ACC112 (cell line): Measurements from ENCODE around the gene INPP5A.

Experiments
- H2AFZ ChIP-seq: fragments of 200-600 bp; sonication (generic); one replicate; pipeline ENCODE4 v1.6.0; 2017; ENCODE audit warnings: antibody characterized with exemption, low read length; ENCODE audit not compliant: unreplicated experiment
- H3K27ac ChIP-seq: fragments of 200-600 bp; sonication (generic); 2 replicates; pipeline ENCODE4 v1.5.1; 2014; ENCODE audit warnings: low read depth, mild to moderate bottlenecking, antibody characterized with exemption, low read length, moderate library complexity
- H3K27me3 ChIP-seq: fragments of 200-600 bp; sonication (generic); 2 replicates; pipeline ENCODE4 v1.6.1; 2014; ENCODE audit warnings: mild to moderate bottlenecking, antibody characterized with exemption, low read length, moderate library complexity, mixed read lengths; ENCODE audit not compliant: insufficient read depth
- H3K36me3 ChIP-seq: fragments of 200-600 bp; sonication (generic); 2 replicates; pipeline ENCODE4 v1.6.1; 2016; ENCODE audit warnings: mild to moderate bottlenecking, antibody characterized with exemption, low read length, moderate library complexity, mixed read lengths; ENCODE audit not compliant: insufficient read depth
- H3K4me1 ChIP-seq: fragments of 200-600 bp; sonication (generic); one replicate; pipeline ENCODE4 v1.6.1; 2016; ENCODE audit warnings: low read length, mixed read lengths; ENCODE audit not compliant: insufficient read depth, unreplicated experiment, control insufficient read depth
- H3K4me3 ChIP-seq: fragments of 200-600 bp; sonication (generic); 2 replicates; pipeline ENCODE4 v1.5.1; 2014; ENCODE audit warnings: mild to moderate bottlenecking, low read depth, low read length
- H3K79me2 ChIP-seq: fragments of 200-600 bp; sonication (generic); one replicate; pipeline ENCODE4 v1.6.0; 2016; ENCODE audit warnings: low read length; ENCODE audit not compliant: control insufficient read depth, unreplicated experiment, insufficient read depth

INPP5A gene

GRCh38 chr10:132582137-132582536, 44.5 kb downstream of the INPP5A start:
- H3K79me2 ChIP-seq: peaks cover 6% of the 10 kb centered on the region
- H2AFZ ChIP-seq: no peak overlapping the region
- H3K36me3 ChIP-seq: no peaks in the 10 kb centered on the region
- no peak overlapping the region for H3K4me3 ChIP-seq
- no peaks in the 10 kb centered on the region for H3K27me3 ChIP-seq
- H3K4me1 ChIP-seq: no peaks in the 10 kb centered on the region
- no peak overlapping the region for H3K27ac ChIP-seq

GRCh38 chr10:132582771-132583170, 45.2 kb downstream of the INPP5A start:
- H3K27me3 ChIP-seq: no peaks in the 10 kb centered on the region
- peaks cover 6% of the 10 kb centered on the region for H3K79me2 ChIP-seq
- H3K4me3 ChIP-seq: no peak overlapping the region
- no peak overlapping the region for H2AFZ ChIP-seq
- H3K27ac ChIP-seq: no peak overlapping the region
- no peaks in the 10 kb centered on the region for H3K36me3 ChIP-seq
- H3K4me1 ChIP-seq: no peaks in the 10 kb centered on the region

- Histone ChIP-seq H3K36me3 (no peaks in the 10 kb centered on the region), H3K27me3 (no peaks in the 10 kb centered on the region), H3K27ac (no peak overlapping the region), H3K4me3 (no peak overlapping the region), H3K79me2 (peaks cover 6% of the 10 kb centered on the region), H3K4me1 (peaks cover 5% of the 10 kb centered on the region), H2AFZ (no peak overlapping the region)
Measured at GRCh38 chr10:132583456-132583855, 45.9 kb downstream of the INPP5A start.

- Histone ChIP-seq H3K27me3 (no peaks in the 10 kb centered on the region), H3K4me1 (peaks cover 9% of the 10 kb centered on the region)
Measured at GRCh38 chr10:132584081-132584480, 46.5 kb downstream of the INPP5A start.

DNA sequence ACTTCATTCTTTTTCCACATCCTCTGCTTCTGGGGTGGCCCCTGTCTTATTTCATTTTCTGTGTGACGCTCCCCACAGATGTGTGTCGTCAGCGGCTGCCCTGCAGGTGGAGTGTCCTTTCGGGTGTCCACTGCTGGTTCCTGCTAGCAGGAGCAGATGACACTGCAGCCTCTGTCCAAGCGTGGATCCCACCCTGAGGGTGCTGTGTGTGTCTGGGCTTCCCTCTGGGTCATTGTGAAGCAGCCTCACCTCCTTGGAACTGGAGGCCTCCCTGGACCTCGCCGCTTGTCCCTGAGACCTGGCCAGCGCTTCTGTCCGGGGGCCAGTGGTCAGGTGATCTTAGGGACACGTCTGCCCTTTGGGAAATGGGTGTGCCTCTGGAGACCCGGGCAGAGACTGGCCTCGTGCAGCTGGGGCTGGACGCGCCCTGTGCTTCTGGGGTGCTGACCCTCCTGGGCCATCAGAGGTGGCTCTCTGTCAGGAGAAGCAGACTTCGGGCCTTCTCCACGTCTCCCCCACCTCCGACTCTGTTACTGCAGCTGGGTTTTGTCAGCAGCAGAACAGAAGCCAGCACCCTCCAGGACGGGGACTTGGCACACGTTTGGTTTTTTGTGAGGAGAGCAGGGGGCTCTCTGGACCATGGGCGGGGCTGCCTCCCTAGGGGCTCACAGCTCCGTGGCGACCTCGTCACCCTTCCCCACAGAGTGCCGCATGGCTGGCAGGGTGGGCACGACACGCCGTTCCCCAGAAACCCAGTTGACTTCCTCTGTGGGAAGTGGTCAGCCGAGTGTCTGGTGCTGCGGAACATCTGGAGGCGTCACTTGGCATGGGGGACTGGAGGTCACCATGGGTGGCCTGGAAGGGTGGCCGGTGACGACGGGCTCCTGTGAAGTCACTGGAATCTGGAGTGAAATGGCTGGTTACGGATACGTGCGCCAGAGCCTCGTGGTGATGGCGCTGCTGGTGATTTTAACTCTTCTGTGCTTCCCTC, 48.4 kb downstream of the INPP5A start:
- no peak overlapping the region for H3K27ac ChIP-seq
- H3K4me3 ChIP-seq: no peak overlapping the region
- peaks cover 17% of the 10 kb centered on the region for H3K4me1 ChIP-seq
- peaks cover 13% of the 10 kb centered on the region for H3K79me2 ChIP-seq
- H2AFZ ChIP-seq: no peak overlapping the region
- no peaks in the 10 kb centered on the region for H3K27me3 ChIP-seq
- no peaks in the 10 kb centered on the region for H3K36me3 ChIP-seq

More at GRCh38 chr10:132584081-132584480, 46.5 kb downstream of the INPP5A start:
- H3K79me2 ChIP-seq: peaks cover 6% of the 10 kb centered on the region
- H3K4me3 ChIP-seq: no peak overlapping the region
- H2AFZ ChIP-seq: no peak overlapping the region
- H3K36me3 ChIP-seq: no peaks in the 10 kb centered on the region
- H3K27ac ChIP-seq: no peak overlapping the region

DNA sequence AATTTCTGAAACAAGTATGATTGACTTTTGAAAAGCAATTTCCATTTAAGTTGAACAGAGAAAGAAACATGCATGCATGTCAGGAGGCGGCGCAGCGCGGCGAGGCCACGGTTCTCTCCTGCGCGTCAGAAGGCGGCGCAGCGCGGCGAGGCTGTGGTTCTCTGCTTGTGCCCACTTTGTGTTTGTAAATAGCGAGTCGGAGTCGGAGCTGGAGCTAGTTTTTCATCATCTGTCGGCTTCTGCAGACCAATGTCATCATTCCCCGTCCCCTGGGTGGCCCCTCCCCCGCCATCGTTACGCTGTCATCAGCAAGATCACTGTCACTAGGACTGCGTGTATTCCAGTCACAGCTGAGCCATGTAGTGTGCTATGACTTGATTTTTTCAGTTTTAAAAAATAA, 49.2 kb downstream of the INPP5A start:
- Histone ChIP-seq H3K27me3 (no peaks in the 10 kb centered on the region), H3K4me3 (no peak overlapping the region), H3K79me2 (peaks cover 17% of the 10 kb centered on the region), H3K4me1 (peaks cover 22% of the 10 kb centered on the region), H2AFZ (no peak overlapping the region), H3K27ac (no peak overlapping the region), H3K36me3 (no peaks in the 10 kb centered on the region)

DNA sequence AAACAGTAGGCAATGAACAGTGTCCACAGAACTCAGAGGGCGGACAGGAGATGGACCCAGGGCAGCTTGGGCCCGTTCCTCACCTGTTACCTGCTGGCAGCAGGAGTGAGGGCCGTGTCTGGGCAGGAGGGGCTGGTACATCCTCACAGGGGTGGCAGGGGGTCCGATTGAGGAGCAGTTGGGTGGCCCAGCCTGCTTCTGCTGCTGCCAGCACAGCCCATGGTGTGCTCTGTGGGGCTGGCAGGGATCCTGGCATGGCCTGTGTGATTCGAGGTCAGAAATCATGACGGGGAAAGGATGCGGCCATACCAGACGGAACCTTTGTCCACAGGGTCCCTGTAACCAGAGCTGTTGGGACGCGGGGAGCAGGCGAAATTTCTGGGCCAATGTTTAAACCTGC, 49.6 kb downstream of the INPP5A start:
- Histone ChIP-seq H3K4me3 (no peak overlapping the region), H2AFZ (no peak overlapping the region), H3K27ac (no peak overlapping the region), H3K36me3 (no peaks in the 10 kb centered on the region), H3K4me1 (peaks cover 26% of the 10 kb centered on the region), H3K79me2 (peaks cover 18% of the 10 kb centered on the region), H3K27me3 (no peaks in the 10 kb centered on the region)

GRCh38 chr10:132588301-132589013, 50.9 kb downstream of the INPP5A start:
- H3K4me1 ChIP-seq: peaks cover 26% of the 10 kb centered on the region
- no peak overlapping the region for H3K27ac ChIP-seq
- no peaks in the 10 kb centered on the region for H3K27me3 ChIP-seq
- peaks cover 24% of the 10 kb centered on the region for H3K79me2 ChIP-seq
- H2AFZ ChIP-seq: no peak overlapping the region
- H3K4me3 ChIP-seq: no peak overlapping the region
- H3K36me3 ChIP-seq: no peaks in the 10 kb centered on the region

GRCh38 chr10:132589015-132589414, 51.4 kb downstream of the INPP5A start:
- H3K79me2 ChIP-seq: peaks cover 24% of the 10 kb centered on the region
- H3K4me3 ChIP-seq: no peak overlapping the region
- H3K4me1 ChIP-seq: peaks cover 26% of the 10 kb centered on the region
- no peaks in the 10 kb centered on the region for H3K27me3 ChIP-seq
- no peaks in the 10 kb centered on the region for H3K36me3 ChIP-seq
- H2AFZ ChIP-seq: no peak overlapping the region
- no peak overlapping the region for H3K27ac ChIP-seq

- Histone ChIP-seq H3K4me1 (peaks cover 26% of the 10 kb centered on the region), H3K4me3 (no peak overlapping the region), H3K36me3 (no peaks in the 10 kb centered on the region), H3K27ac (no peak overlapping the region), H3K79me2 (peaks cover 25% of the 10 kb centered on the region), H2AFZ (no peak overlapping the region), H3K27me3 (no peaks in the 10 kb centered on the region)
Measured at GRCh38 chr10:132589681-132590080, 52.1 kb downstream of the INPP5A start.
